Activated CD4-positive, alpha-beta T cell treated with anti-CD3 and anti-CD28 coated beads, Interleukin-2, amount 50 U/mL, for 4 hours (primary cell): ENCODE data around the gene C1orf87.

Experiments used
- DNase-seq, 2 experiments: peaks; one replicate each; pipeline ENCODE4 v3.0.0-alpha.2; 2020

Gene C1orf87

GRCh38 chr1:59945790-59946189, 127.8 kb downstream of the C1orf87 start:
- DNase-seq: no peak
